Kidney (tissue), 14 donors: ENCODE results near the gene PEDS1. TPM values are rescaled to one million over a fixed set of nuclear protein-coding genes. Genes with fewer than 3 reads are reported as not detected.

Experiments
- DNase-seq, 5 donors: peaks; one replicate each; pipeline ENCODE4 v3.0.0-alpha.2; 2013 to 2020
- FAIRE-seq: peaks from 2 replicates; lab custom pipeline; 2012; peaks lifted over from hg19 to GRCh38; lab: Jason Lieb, UNC
- H3K27ac ChIP-seq, 2 donors: one replicate each; pipeline ENCODE4 v1.7.0; 2013; ENCODE audit warnings: low read depth in 2 of 2, low read length in 2 of 2, inconsistent platforms in 1 of 2
- H3K27me3 ChIP-seq: one replicate; pipeline ENCODE4 v1.7.1; 2013; ENCODE audit warnings: low read length, inconsistent platforms; ENCODE audit not compliant: control insufficient read depth, insufficient read depth
- H3K36me3 ChIP-seq, 3 donors: one replicate each; pipeline versions ENCODE4 v1.7.0 to v1.7.1; 2013; ENCODE audit warnings: low read length in 3 of 3, control low read depth in 1 of 3, inconsistent platforms in 1 of 3; ENCODE audit not compliant: insufficient read depth in 3 of 3, control insufficient read depth in 2 of 3
- H3K4me1 ChIP-seq, 3 donors: one replicate each; pipeline versions ENCODE4 v1.7.0 to v1.7.1; 2013; ENCODE audit warnings: low read length in 3 of 3, inconsistent platforms in 1 of 3, low read depth in 1 of 3; ENCODE audit not compliant: control insufficient read depth in 2 of 3, insufficient read depth in 2 of 3
- H3K4me3 ChIP-seq, 3 donors: one replicate each; pipeline versions ENCODE4 v1.7.0 to v1.8.1; 2013; ENCODE audit warnings: low read length in 3 of 3, control low read depth in 1 of 3, inconsistent platforms in 1 of 3
- H3K9ac ChIP-seq, 3 donors: one replicate each; pipeline versions ENCODE4 v1.7.0 to v1.7.1; 2013; ENCODE audit warnings: low read length in 3 of 3, control low read depth in 1 of 3, inconsistent platforms in 1 of 3
- H3K9me3 ChIP-seq, 3 donors: one replicate each; pipeline versions ENCODE4 v1.7.0 to v1.7.1; 2013; ENCODE audit warnings: low read length in 3 of 3, control low read depth in 1 of 3, inconsistent platforms in 1 of 3; ENCODE audit not compliant: control insufficient read depth in 2 of 3, insufficient read depth in 1 of 3
- intact Hi-C: fragments of 100-400 bp; cut with DNase I; formaldehyde crosslinking; loops from one replicate; pipeline ENCODE4 v1.11.1; 2022
- polyA plus RNA-seq: library from polyadenylated mRNA; stranded (reverse); fragments of 350-450 nt; fragmentation: Illumina TruSeq; extraction: RNeasy Lipid Tissue Mini Kit (QIAGEN cat#74804); gene quantifications from one replicate; pipeline ENCODE4 v1.2.3, GENCODE V29; 2014; ENCODE audit warnings: low read depth, low replicate concordance; ENCODE audit not compliant: insufficient read depth
- total RNA-seq: library from RNA; stranded (reverse); fragmentation: NEBNext Ultra II Directional; extraction: Animal tissue kit (Norgen Biotek cat#: 25700); gene quantifications from one replicate; pipeline ENCODE4 v1.2.1, GENCODE V29; 2021
- TF ChIP-seq, protein P1 (sequence below): IDR thresholded peaks from 3 replicates; pipeline ENCODE4 v1.5.1; 2012; ENCODE audit warnings: mild to moderate bottlenecking, moderate library complexity, borderline replicate concordance; ENCODE audit not compliant: insufficient read depth; ENCODE audit errors: extremely low read depth
- donor health status: control.
- donor health status: control.
- donor health status: control.
- donor health status: control.
- donor health status: control.
- donor health status: DM: yes; HTN: yes; CAD: no.
- donor health status: Normal renal cell carcinoma (clear cell type).

Gene PEDS1
- total and polyA plus RNA-seq, 2 donors from 2014 or later = 16.3 to 18.3 TPM

GRCh38 chr20:50112512-50113419 lies 40.8 kb downstream of the PEDS1 start, which contains the start of gene UBE2V1:
Gene UBE2V1, minus strand, starts transcription at chr20:50113150. Its CDS starts 22 bp downstream, at chr20:50113128.
- TF ChIP-seq, protein P1, sequence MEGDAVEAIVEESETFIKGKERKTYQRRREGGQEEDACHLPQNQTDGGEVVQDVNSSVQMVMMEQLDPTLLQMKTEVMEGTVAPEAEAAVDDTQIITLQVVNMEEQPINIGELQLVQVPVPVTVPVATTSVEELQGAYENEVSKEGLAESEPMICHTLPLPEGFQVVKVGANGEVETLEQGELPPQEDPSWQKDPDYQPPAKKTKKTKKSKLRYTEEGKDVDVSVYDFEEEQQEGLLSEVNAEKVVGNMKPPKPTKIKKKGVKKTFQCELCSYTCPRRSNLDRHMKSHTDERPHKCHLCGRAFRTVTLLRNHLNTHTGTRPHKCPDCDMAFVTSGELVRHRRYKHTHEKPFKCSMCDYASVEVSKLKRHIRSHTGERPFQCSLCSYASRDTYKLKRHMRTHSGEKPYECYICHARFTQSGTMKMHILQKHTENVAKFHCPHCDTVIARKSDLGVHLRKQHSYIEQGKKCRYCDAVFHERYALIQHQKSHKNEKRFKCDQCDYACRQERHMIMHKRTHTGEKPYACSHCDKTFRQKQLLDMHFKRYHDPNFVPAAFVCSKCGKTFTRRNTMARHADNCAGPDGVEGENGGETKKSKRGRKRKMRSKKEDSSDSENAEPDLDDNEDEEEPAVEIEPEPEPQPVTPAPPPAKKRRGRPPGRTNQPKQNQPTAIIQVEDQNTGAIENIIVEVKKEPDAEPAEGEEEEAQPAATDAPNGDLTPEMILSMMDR = peak; percentile 14
- H3K9ac ChIP-seq = peak within 1 kb of the TSS; percentile 85 to 93 (median 86)
- H3K9me3 ChIP-seq = no peaks in the 10 kb centered on the region
- H3K4me1 ChIP-seq = peaks cover 2 to 43% (median 42%) of the 10 kb centered on the region in 3 donors
- no peaks in the 10 kb centered on the region for H3K27me3 ChIP-seq
- H3K4me3 ChIP-seq = peak within 1 kb of the TSS; percentile 78 to 91 (median 79)
- intact Hi-C loops = no loop called here
- DNase-seq = peak; percentile 93 to 96 (median 96)
- H3K27ac ChIP-seq = peak within 1 kb of the TSS; percentile 95 to 97
- no peaks in the 10 kb centered on the region for H3K36me3 ChIP-seq
- FAIRE-seq = no peak

- H3K9me3 ChIP-seq = no peaks in the 10 kb centered on the region
- H3K4me3 ChIP-seq = peak overlapping the region; percentile 78 to 91 (median 79)
- DNase-seq (peak in 2 of 5 donors; percentile 23 to 31), FAIRE-seq (no peak)
- H3K9ac ChIP-seq = peak overlapping the region; percentile 72 to 93 (median 85)
- TF ChIP-seq, protein P1 = no peak
- peaks cover 2 to 46% (median 44%) of the 10 kb centered on the region in 3 donors for H3K4me1 ChIP-seq
- H3K27ac ChIP-seq = peak overlapping the region; percentile 95 to 97
- intact Hi-C loops = no loop called here
- no peaks in the 10 kb centered on the region for H3K36me3 ChIP-seq
- no peaks in the 10 kb centered on the region for H3K27me3 ChIP-seq
These were observed 41.6 kb downstream of the PEDS1 start for GRCh38 chr20:50111829-50112495.

DNA sequence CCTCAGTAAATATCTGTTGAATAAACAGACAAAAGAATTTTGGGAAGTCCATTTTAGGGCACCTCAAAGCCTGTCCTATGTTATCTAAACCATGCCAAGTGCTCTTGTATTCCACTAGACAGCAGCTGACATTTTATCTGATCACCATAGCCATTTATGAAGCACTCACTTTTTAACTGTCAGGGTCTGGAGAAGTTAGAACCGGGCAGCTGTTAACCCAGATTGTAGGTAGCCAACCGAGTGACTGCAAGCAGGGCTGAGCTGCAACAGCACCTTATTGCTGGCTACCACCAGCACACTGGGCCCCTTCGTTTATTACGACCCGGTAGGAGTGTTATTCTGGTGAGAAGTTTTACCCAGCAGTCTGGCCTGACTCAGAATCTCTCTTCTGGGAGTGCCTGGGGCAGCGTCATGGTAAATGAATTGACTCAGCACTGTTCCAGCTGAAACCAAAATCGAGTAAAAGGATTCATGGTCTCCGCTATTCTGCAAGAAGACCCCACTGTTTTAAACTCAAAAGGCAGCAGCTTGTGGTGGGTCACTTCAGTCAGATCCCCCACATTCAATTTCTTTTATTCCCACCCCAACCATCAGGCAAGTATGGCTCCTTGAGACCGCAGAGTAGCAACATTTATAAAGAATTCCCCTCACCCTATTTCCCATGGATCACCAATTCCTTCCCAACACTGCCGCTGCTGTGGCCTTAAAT lies 42.2 kb downstream of the PEDS1 start:
- Histone ChIP-seq H3K27ac (peak overlapping the region; percentile 17 to 97), H3K4me1 (peaks cover 2 to 47% (median 44%) of the 10 kb centered on the region in 3 donors), H3K9ac (peak overlapping the region in 2 of 3 donors; percentile 72 to 93), H3K9me3 (no peaks in the 10 kb centered on the region), H3K4me3 (peak overlapping the region; percentile 78 to 91 (median 79)), H3K36me3 (no peaks in the 10 kb centered on the region), H3K27me3 (no peaks in the 10 kb centered on the region)
- DNase-seq = peak in 1 of 5 donors; percentile 27
- TF ChIP-seq, protein P1 = no peak
- no peak for FAIRE-seq
- intact Hi-C loops = no loop called here
